Measurements from ENCODE around the gene CLRN2.
"Not testable (repeated sequence)": the region's sequence is repeated elsewhere in the genome, so short reads cannot be mapped to it uniquely, and the experiment has no call there.

Gene CLRN2

GRCh38 chr4:17546222-17546621 lies 31.3 kb downstream of the CLRN2 start:
- DNase-seq, result no peak

GRCh38 chr4:17546678-17547077 lies 31.7 kb downstream of the CLRN2 start:
- no peak for DNase-seq

GRCh38 chr4:17550549-17550948 lies 35.6 kb downstream of the CLRN2 start:
- DNase-seq, result no peak

GRCh38 chr4:17552427-17552826 lies 37.5 kb downstream of the CLRN2 start:
- no peak for DNase-seq

- no peak for DNase-seq
Measured at GRCh38 chr4:17554568-17554967, 39.6 kb downstream of the CLRN2 start.

- no peak for DNase-seq
Measured at GRCh38 chr4:17556498-17556897, 41.5 kb downstream of the CLRN2 start.

- DNase-seq, result no peak
Measured at GRCh38 chr4:17557880-17558279, 42.9 kb downstream of the CLRN2 start.

- DNase-seq, result no peak
Measured at GRCh38 chr4:17558941-17559708, 44.2 kb downstream of the CLRN2 start.

GRCh38 chr4:17559709-17560048 lies 44.7 kb downstream of the CLRN2 start:
- no peak for DNase-seq

GRCh38 chr4:17560065-17560673 lies 45.2 kb downstream of the CLRN2 start:
- no peak for DNase-seq

GRCh38 chr4:17561195-17561909 lies 46.4 kb downstream of the CLRN2 start:
- peak in 1 of 2 experiments; percentile 6 for DNase-seq

GRCh38 chr4:17562157-17562556 lies 47.2 kb downstream of the CLRN2 start:
- no peak for DNase-seq

- no peak for DNase-seq
Measured at GRCh38 chr4:17565846-17566245, 50.9 kb downstream of the CLRN2 start.

GRCh38 chr4:17567271-17567670 lies 52.3 kb downstream of the CLRN2 start:
- DNase-seq, result no peak

GRCh38 chr4:17574206-17574605 lies 59.2 kb downstream of the CLRN2 start:
- DNase-seq, result no peak

GRCh38 chr4:17575177-17575576 lies 60.2 kb downstream of the CLRN2 start:
- not testable (repeated sequence) for DNase-seq
